Neural progenitor cell (in vitro differentiated cells): Measurements from ENCODE around the gene CD58.
"Not testable (repeated sequence)": the region's sequence is repeated elsewhere in the genome, so short reads cannot be mapped to it uniquely, and the experiment has no call there.

Experiments
- EZH2phosphoT487 ChIP-seq: fragments of 200-600 bp; sonication (generic); IDR thresholded peaks from 2 replicates; pipeline ENCODE4 v1.6.1; 2017; ENCODE audit warnings: antibody characterized with exemption
- TF ChIP-seq, protein P1 (sequence below): fragments of 200-600 bp; sonication (generic); IDR thresholded peaks from 2 replicates; pipeline ENCODE4 v1.5.1; 2017; ENCODE audit warnings: antibody characterized with exemption, mild to moderate bottlenecking

- TF ChIP-seq, protein P1, sequence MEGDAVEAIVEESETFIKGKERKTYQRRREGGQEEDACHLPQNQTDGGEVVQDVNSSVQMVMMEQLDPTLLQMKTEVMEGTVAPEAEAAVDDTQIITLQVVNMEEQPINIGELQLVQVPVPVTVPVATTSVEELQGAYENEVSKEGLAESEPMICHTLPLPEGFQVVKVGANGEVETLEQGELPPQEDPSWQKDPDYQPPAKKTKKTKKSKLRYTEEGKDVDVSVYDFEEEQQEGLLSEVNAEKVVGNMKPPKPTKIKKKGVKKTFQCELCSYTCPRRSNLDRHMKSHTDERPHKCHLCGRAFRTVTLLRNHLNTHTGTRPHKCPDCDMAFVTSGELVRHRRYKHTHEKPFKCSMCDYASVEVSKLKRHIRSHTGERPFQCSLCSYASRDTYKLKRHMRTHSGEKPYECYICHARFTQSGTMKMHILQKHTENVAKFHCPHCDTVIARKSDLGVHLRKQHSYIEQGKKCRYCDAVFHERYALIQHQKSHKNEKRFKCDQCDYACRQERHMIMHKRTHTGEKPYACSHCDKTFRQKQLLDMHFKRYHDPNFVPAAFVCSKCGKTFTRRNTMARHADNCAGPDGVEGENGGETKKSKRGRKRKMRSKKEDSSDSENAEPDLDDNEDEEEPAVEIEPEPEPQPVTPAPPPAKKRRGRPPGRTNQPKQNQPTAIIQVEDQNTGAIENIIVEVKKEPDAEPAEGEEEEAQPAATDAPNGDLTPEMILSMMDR, result not testable (repeated sequence)
- TF ChIP-seq EZH2phosphoT487, result not testable (repeated sequence)
Measured at GRCh38 chr1:116598420-116599036, 27.7 kb upstream of the CD58 start.
